Measurements from ENCODE around the gene ACER3. TPM values are rescaled to one million over a fixed set of nuclear protein-coding genes. Genes with fewer than 3 reads are reported as not detected.
"Not testable (repeated sequence)": the region's sequence is repeated elsewhere in the genome, so short reads cannot be mapped to it uniquely, and the experiment has no call there.

Gene ACER3
- polyA plus RNA-seq, 1 donor from 2014 or later = 14.9 TPM

DNA sequence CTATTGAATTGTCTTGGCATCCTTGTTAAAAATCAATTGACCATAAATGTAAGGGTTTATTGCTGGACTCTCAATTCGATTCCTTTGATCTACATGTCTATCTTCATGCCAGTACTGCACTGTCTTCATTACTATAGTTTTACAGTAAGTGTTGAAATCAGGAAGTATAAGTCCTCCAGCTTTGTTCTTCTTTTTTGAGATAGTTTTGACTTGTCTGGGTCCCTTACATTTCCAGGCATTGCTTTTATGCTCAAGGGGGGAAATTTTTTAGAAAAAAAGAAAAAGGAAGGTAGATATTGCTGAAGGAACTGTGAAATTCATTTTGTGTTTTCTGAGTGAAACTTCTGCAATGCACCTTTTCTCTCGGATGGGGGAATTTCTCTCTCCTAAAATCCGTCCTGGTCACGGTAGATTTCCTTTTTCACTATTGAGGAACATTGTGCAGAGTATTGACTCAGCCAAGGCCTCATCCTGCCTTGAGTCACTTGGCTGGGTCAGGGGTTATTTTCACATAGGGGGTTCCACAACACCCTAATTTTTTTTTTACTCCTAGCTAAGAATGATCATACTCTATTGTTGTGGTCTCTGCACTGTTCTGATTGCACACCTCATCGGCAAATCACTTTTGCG, 2.8 kb upstream of the ACER3 start:
- no peaks in the 10 kb centered on the region for H3K9me2 ChIP-seq (ENCODE audit: insufficient read depth, low read length)
- no peaks in the 10 kb centered on the region for H3K9me3 ChIP-seq (ENCODE audit: low read length)
- H3K4me3 ChIP-seq (ENCODE audit: low read length) = no peak overlapping the region
- TF ChIP-seq RAD21 (conservative IDR thresholded peaks at IDR 0.05) (no peak), REST (IDR thresholded peaks at IDR 0.05; ENCODE audit: borderline replicate concordance) (no peak)
- no peak overlapping the region for H3K9ac ChIP-seq (ENCODE audit: low read length)
- H3K27me3 ChIP-seq (ENCODE audit: insufficient read depth, low read depth, low read length) = no peaks in the 10 kb centered on the region
- no peaks in the 10 kb centered on the region for H4K20me1 ChIP-seq (ENCODE audit: insufficient read depth)
- no peaks in the 10 kb centered on the region for H3K79me2 ChIP-seq (replicated peaks; ENCODE audit: insufficient read depth, low read length)
- H3K4me2 ChIP-seq (ENCODE audit: low read length) = no peak overlapping the region
- no peaks in the 10 kb centered on the region for H3F3A ChIP-seq (ENCODE audit: insufficient read depth, low read length, poor library complexity, severe bottlenecking)
- H3K27ac ChIP-seq (ENCODE audit: low read length) = no peak overlapping the region
- H3K36me3 ChIP-seq (ENCODE audit: insufficient read depth, low read length) = no peaks in the 10 kb centered on the region
- H2AFZ ChIP-seq (ENCODE audit: low read depth, low read length) = no peak overlapping the region

DNA sequence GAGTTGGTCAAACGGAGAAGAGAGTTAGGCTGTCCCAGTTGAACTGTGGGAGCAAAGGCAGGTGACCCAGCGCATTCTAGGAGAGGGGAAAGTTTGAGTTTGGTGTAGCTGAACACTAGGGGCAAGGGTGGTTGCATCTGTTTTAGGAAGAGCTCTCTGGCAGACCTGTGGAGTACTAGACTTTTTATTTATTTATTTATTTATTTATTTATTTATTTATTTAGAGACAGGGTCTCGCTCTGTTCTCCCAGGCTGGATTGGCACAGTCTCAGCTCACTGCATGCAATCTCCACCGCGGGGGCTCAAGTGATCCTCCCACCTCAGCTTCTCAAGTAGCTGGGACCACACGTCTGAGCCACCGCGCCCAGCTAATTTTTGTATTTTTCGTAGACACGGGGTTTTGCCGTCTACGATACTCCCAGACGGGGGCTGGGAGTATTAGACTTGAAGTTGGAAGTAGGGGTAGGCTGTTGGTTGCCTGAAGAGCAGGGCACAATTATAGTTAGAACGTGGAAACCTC, 950 bp upstream of the ACER3 start:
- no peaks in the 10 kb centered on the region for H4K20me1 ChIP-seq (ENCODE audit: insufficient read depth)
- H3F3A ChIP-seq (ENCODE audit: insufficient read depth, low read length, poor library complexity, severe bottlenecking) = no peaks in the 10 kb centered on the region
- H2AFZ ChIP-seq (ENCODE audit: low read depth, low read length) = peak overlapping the region; percentile 24
- no peaks in the 10 kb centered on the region for H3K9me3 ChIP-seq (ENCODE audit: low read length)
- no peaks in the 10 kb centered on the region for H3K9me2 ChIP-seq (ENCODE audit: insufficient read depth, low read length)
- peaks cover 3% of the 10 kb centered on the region for H3K79me2 ChIP-seq (replicated peaks; ENCODE audit: insufficient read depth, low read length)
- H3K9ac ChIP-seq (ENCODE audit: low read length) = peak overlapping the region; percentile 82
- H3K36me3 ChIP-seq (ENCODE audit: insufficient read depth, low read length) = no peaks in the 10 kb centered on the region
- no peak overlapping the region for H3K27ac ChIP-seq (ENCODE audit: low read length)
- no peak for TF ChIP-seq EZH2 (IDR thresholded peaks at IDR 0.05; ENCODE audit: borderline replicate concordance, insufficient read depth, low read length, poor library complexity, severe bottlenecking)
- H3K27me3 ChIP-seq (ENCODE audit: insufficient read depth, low read depth, low read length) = no peaks in the 10 kb centered on the region
- H3K4me3 ChIP-seq (ENCODE audit: low read length) = peak overlapping the region; percentile 94
- no peak overlapping the region for H3K4me2 ChIP-seq (ENCODE audit: low read length)

DNA sequence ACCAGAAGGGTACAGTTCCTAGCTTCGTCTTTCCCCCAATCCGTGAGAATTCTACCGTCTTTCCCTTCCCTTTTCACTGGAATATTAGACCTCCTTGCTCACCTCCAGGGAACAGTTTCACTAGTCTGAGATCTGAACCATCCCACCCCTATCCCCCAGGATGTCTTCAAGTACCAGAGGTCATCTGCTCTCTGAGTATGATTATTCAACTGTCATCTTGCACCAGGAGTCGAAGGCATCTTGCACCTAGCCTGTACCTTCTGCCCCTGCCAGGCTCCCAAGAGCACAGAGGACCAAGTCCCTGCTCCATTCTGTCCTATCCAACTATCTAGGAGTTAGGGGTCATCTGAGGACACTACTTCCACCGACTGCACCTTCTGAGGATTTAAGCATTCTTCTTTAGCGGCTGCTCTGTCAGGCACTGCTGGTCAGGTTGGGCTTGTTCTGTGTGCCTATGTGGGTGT, 804 bp downstream of the ACER3 start:
- Histone ChIP-seq H3K4me2 (ENCODE audit: low read length) (peak overlapping the region; percentile 18), H3K4me3 (ENCODE audit: low read length) (peak overlapping the region; percentile 94), H3K27ac (ENCODE audit: low read length) (no peak overlapping the region)

DNA sequence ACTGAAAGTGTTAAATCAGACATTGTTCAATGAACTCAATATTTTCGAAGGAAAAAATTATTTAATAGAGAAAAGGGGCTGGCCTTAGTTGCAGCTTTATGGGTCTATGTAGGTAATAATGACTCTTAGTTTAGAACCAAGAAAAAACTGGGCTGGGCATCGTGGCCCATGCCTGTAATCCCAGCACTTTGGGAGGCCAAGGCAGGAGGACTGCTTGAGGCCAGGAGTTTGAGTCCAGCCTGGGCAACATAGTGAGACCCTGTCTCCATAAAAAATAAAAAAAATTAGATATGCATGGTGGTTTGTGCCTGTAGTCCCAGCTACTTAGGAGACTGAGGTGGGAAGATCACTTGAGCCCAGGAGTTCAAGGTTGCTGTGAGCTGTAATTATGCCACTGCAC, 2.1 kb downstream of the ACER3 start:
- not testable (repeated sequence) for H3K79me2 ChIP-seq (replicated peaks; ENCODE audit: insufficient read depth, low read length); H3K27ac ChIP-seq (ENCODE audit: low read length)

More for the DNA sequence above, 804 bp downstream of the ACER3 start:
- H3K9me3 ChIP-seq (ENCODE audit: low read length) = no peaks in the 10 kb centered on the region
- H4K20me1 ChIP-seq (ENCODE audit: insufficient read depth) = no peaks in the 10 kb centered on the region
- peak overlapping the region; percentile 91 for H2AFZ ChIP-seq (ENCODE audit: low read depth, low read length)
- H3K9ac ChIP-seq (ENCODE audit: low read length) = peak overlapping the region; percentile 82
- no peaks in the 10 kb centered on the region for H3K9me2 ChIP-seq (ENCODE audit: insufficient read depth, low read length)
- no peaks in the 10 kb centered on the region for H3K36me3 ChIP-seq (ENCODE audit: insufficient read depth, low read length)
- H3K79me2 ChIP-seq (replicated peaks; ENCODE audit: insufficient read depth, low read length) = peaks cover 3% of the 10 kb centered on the region
- TF ChIP-seq POLR2AphosphoS5 (IDR thresholded peaks at IDR 0.05) = no peak
- TF ChIP-seq, protein P1, sequence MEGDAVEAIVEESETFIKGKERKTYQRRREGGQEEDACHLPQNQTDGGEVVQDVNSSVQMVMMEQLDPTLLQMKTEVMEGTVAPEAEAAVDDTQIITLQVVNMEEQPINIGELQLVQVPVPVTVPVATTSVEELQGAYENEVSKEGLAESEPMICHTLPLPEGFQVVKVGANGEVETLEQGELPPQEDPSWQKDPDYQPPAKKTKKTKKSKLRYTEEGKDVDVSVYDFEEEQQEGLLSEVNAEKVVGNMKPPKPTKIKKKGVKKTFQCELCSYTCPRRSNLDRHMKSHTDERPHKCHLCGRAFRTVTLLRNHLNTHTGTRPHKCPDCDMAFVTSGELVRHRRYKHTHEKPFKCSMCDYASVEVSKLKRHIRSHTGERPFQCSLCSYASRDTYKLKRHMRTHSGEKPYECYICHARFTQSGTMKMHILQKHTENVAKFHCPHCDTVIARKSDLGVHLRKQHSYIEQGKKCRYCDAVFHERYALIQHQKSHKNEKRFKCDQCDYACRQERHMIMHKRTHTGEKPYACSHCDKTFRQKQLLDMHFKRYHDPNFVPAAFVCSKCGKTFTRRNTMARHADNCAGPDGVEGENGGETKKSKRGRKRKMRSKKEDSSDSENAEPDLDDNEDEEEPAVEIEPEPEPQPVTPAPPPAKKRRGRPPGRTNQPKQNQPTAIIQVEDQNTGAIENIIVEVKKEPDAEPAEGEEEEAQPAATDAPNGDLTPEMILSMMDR (IDR thresholded peaks at IDR 0.05; ENCODE audit: poor library complexity, severe bottlenecking) = no peak
- no peaks in the 10 kb centered on the region for H3F3A ChIP-seq (ENCODE audit: insufficient read depth, low read length, poor library complexity, severe bottlenecking)
- H3K27me3 ChIP-seq (ENCODE audit: insufficient read depth, low read depth, low read length) = no peaks in the 10 kb centered on the region

More for the DNA sequence above, 2.1 kb downstream of the ACER3 start:
- not testable (repeated sequence) for H3K4me3 ChIP-seq (ENCODE audit: low read length); H3F3A ChIP-seq (ENCODE audit: insufficient read depth, low read length, poor library complexity, severe bottlenecking); H3K9me2 ChIP-seq (ENCODE audit: insufficient read depth, low read length); H3K9me3 ChIP-seq (ENCODE audit: low read length); H2AFZ ChIP-seq (ENCODE audit: low read depth, low read length); H3K9ac ChIP-seq (ENCODE audit: low read length); H3K27me3 ChIP-seq (ENCODE audit: insufficient read depth, low read depth, low read length); H3K36me3 ChIP-seq (ENCODE audit: insufficient read depth, low read length); H4K20me1 ChIP-seq (ENCODE audit: insufficient read depth); H3K4me2 ChIP-seq (ENCODE audit: low read length)
